HG02610 (cell line): ENCODE results near the gene PRIMA1.
"Not testable (repeated sequence)": the region's sequence is repeated elsewhere in the genome, so short reads cannot be mapped to it uniquely, and the experiment has no call there.

Source experiments
- ATAC-seq: cut with Tn5 transposase; IDR thresholded peaks from one replicate; pipeline ENCODE4 v1.9.1; 2021; ENCODE audit warnings: mild to moderate bottlenecking, moderate library complexity; ENCODE audit not compliant: unreplicated experiment

The PRIMA1 gene, protein sequence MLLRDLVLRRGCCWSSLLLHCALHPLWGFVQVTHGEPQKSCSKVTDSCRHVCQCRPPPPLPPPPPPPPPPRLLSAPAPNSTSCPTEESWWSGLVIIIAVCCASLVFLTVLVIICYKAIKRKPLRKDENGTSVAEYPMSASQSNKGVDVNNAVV

GRCh38 chr14:93788293-93788542, at the start of gene PRIMA1:
Gene PRIMA1, minus strand, starts transcription at chr14:93788485. Its CDS starts 767 bp downstream, at chr14:93787718.
- no peak for ATAC-seq

GRCh38 chr14:93834699-93835371, 46.5 kb upstream of the PRIMA1 start:
- no peak for ATAC-seq

DNA sequence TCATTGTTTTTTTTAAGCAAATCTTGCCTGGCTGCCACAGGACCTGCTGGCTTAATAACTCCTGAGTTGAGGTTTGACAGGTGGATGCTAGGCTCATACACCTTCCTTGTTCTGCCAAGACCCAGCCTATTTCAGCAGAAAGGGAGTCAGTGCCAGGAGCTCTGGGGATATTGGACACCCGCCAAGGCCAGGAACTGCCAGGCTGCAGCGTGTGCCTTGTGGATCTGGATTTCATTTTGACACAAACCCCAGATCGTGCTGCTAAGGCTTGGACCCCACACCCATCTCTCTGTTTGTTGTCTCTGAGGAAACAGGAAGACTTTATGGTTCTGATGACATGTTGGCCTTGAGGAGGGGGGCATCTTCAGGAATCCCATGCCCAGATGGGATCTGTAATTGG, 44.4 kb upstream of the PRIMA1 start:
- no peak for ATAC-seq

DNA sequence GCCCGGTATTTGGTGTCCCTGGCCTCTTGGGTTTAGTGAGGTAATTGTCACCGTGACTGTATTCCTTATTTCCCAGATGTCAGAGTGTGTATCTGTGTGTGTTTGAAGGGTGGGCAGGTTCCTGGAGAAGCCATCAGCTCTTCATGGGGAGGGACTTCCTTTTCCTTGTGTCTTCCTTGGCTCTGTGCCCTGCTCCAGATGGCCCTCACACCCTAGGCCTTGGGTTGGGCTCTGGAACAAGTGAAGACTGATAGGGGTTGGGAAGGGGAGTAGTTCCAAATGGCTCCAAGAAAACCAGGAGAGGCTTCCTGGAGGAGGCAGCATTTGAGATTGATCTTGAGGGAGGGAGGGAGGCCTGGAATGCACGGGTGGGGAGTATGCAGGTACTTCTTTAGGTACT, 43.8 kb upstream of the PRIMA1 start:
- no peak for ATAC-seq

- ATAC-seq: no peak
Measured at GRCh38 chr14:93830753-93831461, 42.6 kb upstream of the PRIMA1 start.

DNA sequence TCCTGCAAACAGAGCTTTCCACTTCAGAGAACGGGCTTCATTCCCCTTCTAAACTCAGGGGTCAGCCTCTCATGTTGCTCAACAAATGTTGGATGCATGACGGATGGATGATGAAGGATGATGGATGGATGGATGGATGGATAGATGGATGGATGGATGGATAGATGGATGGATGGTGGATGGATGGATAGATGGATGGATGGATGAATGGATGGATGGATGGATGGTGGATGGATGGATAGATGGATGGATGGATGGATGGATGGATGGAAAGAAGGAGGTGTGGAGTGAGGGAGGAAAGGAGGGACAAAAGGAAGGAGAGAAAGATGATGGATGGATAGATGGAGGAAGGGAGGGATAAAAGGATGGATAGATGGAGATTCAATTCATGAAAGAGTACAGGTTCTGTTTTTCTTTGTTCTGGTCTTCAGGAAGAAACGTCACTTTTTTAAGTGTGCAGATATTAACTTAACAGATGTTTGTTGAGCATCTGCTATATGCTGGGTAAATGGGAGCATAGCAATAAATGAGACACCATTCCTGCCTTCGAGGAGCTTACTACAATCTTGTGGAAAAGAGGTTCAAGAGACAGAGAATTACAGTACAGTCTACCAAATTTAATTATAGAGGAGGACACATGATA, 41.7 kb upstream of the PRIMA1 start:
- ATAC-seq: no peak

GRCh38 chr14:93825235-93825553, 36.9 kb upstream of the PRIMA1 start:
- no peak for ATAC-seq

DNA sequence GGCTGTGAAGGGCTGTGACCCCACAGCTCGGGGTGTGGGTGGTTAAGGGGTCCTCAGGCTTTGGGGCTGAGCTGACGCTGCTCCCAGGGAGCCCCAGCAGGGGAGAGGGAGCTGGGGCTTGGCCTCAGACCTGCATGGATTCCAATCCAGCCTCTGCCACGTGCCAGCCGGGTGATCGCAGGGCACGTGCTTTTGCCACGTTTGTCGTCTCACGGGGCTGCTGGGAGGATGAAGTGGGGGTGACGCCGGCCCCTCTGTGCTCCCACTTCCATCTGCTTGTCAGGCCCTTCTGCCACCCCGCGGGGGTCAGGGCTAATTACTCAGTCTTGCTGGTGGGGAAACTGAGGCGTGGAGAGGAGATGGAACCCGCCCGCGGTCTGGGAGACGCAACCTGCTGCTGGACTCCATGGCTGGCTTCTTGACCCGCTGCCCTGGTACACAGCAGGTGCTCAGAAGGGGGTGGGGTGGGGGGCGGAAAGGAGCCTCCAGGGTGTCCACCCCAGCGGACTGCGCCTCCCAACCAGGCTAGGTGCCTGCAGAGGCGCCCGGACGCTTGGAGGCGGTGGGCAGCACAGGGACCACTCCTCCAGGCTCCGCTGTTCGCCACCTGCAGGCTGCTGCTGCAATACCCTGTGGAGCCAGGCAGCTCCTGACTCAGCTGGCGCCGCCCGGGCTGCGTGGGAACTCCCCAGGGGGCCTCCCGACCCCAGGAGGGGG, 36.4 kb upstream of the PRIMA1 start:
- ATAC-seq: no peak

DNA sequence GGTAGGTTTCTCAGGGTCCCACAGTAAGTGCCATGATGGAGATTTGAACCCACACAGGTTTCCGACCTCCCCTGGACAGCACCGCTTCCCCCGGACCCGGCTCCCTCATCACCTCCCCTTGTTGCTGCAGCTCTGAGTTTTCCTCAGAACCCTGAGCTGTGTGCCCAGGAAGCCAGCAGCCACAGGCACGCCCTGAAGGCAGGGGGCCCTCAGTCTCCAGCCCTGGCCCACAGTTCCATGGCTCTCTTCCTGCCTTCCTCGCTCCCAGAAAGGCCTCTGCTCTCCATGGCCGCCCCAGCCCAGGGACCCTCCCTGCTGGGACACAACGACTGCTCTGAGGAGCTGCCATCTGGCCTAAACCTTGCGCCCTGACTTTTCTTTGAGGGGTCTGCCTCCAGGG, 35.8 kb upstream of the PRIMA1 start:
- no peak for ATAC-seq

- ATAC-seq: no peak
Measured at GRCh38 chr14:93821051-93821450, 32.8 kb upstream of the PRIMA1 start.

GRCh38 chr14:93818857-93819256, 30.6 kb upstream of the PRIMA1 start:
- ATAC-seq: no peak

GRCh38 chr14:93811676-93812075, 23.4 kb upstream of the PRIMA1 start:
- ATAC-seq: no peak

- no peak for ATAC-seq
Measured at GRCh38 chr14:93811020-93811419, 22.7 kb upstream of the PRIMA1 start.

GRCh38 chr14:93809491-93810420, 21.5 kb upstream of the PRIMA1 start:
- ATAC-seq: not testable (repeated sequence)

- no peak for ATAC-seq
Measured at GRCh38 chr14:93804654-93805053, 16.4 kb upstream of the PRIMA1 start.

- no peak for ATAC-seq
Measured at GRCh38 chr14:93803408-93804318, 15.4 kb upstream of the PRIMA1 start.

DNA sequence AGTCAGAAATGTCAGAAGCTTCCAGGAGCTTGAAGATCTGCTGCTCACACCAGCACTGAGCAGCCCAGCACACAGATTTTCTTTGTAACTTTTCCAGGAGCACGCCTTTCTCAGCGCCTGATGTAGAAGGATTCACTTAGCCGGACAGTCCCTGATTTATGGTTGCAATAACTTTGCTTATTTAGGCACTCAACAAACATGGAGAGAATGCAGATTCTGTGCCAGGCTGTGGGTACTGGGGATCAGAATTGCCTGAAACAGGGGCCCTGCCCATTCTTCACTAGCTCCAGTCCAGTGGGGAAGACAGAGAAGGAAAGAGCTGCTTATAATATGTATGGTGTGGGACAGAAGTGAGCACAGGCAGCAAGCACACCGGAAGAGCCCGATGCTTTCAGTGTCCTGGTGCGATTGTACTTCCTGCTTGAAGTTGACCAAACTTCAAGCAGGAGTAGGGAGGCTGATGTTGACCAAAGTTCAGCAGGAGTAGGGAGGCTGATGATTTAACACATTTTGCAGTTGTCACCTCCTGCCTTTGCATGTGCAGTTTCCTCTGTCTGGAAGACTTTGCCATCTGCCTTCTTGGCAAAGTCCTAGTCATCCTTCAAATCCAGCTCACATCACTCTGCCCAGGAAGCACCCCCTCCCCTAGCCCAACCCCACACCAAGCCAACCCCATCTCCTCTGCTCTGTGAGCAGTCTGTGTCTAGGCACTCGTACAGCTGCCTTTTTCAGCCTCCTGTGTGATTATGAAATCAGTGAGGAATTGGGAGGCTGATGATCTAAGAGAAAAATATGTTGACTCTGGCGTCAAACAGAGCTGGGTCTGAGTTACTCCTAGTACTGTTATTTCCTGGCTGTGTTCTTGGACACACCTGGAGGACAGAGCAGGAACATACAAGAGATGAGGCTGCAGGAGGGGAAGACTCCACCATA, 12.0 kb upstream of the PRIMA1 start:
- ATAC-seq: no peak

GRCh38 chr14:93799617-93799988, 11.3 kb upstream of the PRIMA1 start:
- ATAC-seq: no peak
